Endothelial cell of umbilical vein (primary cell): Measurements from ENCODE around the gene RNF130. TPM values are rescaled to one million over a fixed set of nuclear protein-coding genes. Genes with fewer than 3 reads are reported as not detected.

Source experiments
- BruUV-seq: library from RNA; stranded (reverse); fragments of 400-500 nt; replicated peaks from 2 replicates; lab custom pipeline; 2021; lab: Mats Ljungman, UMichigan
- CTCF ChIA-PET: fragments of 300-600, 350-600 bp; sonication (Branson Sonifier 250); formaldehyde crosslinking; loops from one replicate; lab custom pipeline; 2021; ENCODE audit warnings: antibody characterized with exemption, inconsistent platforms; lab: Charles Lee
- POLR2A ChIA-PET: fragments of 300-600, 350-600 bp; sonication (Branson Sonifier 250); formaldehyde crosslinking; loops from one replicate; lab custom pipeline; 2021; ENCODE audit warnings: antibody characterized with exemption, inconsistent platforms; lab: Charles Lee
- DNase-seq: peaks from one replicate; pipeline ENCODE4 v3.0.0-alpha.2; 2011; ENCODE audit warnings: low read depth, low spot score
- FAIRE-seq: peaks from 2 replicates; lab custom pipeline; 2011; peaks lifted over from hg19 to GRCh38; lab: Jason Lieb, UNC
- H2AFZ ChIP-seq: 2 replicates; pipeline ENCODE4 v1.6.0; 2012; ENCODE audit warnings: low read depth, low read length, control low read depth, inconsistent platforms
- H3K27ac ChIP-seq: 2 replicates; pipeline ENCODE4 v1.5.1; 2011; ENCODE audit warnings: low read depth, mild to moderate bottlenecking, control low read depth, low read length, moderate library complexity; ENCODE audit not compliant: insufficient read depth
- H3K27me3 ChIP-seq, 2 experiments: 2 replicates each; pipeline versions ENCODE4 v1.6.0 to v1.6.1; 2011; ENCODE audit warnings: low read length in 2 of 2, mixed read lengths in 1 of 2; ENCODE audit not compliant: control insufficient read depth in 2 of 2, insufficient read depth in 2 of 2
- H3K36me3 ChIP-seq, 2 experiments: 2 replicates in 1 of 2; 3 replicates in 1 of 2; pipeline ENCODE4 v1.5.1; 2011; ENCODE audit warnings: low read length in 2 of 2, mild to moderate bottlenecking in 1 of 2, moderate library complexity in 1 of 2; ENCODE audit not compliant: control insufficient read depth in 2 of 2, insufficient read depth in 2 of 2; ENCODE audit errors: extremely low read depth in 1 of 2
- H3K4me1 ChIP-seq: 3 replicates; pipeline ENCODE4 v1.5.1; 2011; ENCODE audit warnings: mild to moderate bottlenecking, low read length; ENCODE audit not compliant: control insufficient read depth, insufficient read depth; ENCODE audit errors: extremely low read depth
- H3K4me2 ChIP-seq: 2 replicates; pipeline ENCODE4 v1.6.1; 2011; ENCODE audit warnings: low read length, control low read depth, mixed read lengths; ENCODE audit not compliant: insufficient read depth
- H3K4me3 ChIP-seq, 3 experiments: fragments of 200-600 bp in 1 of 3; sonication (generic), shearing (Covaris generic) in 1 of 3; replicated peaks in 1 of 3; 2 replicates each; pipeline ENCODE4 v1.5.1; 2011 to 2016; ENCODE audit warnings: control low read depth in 3 of 3, low read length in 3 of 3, mild to moderate bottlenecking in 2 of 3, inconsistent platforms in 1 of 3, low read depth in 1 of 3, moderate library complexity in 1 of 3; ENCODE audit not compliant: insufficient read depth in 1 of 3
- H3K79me2 ChIP-seq: 2 replicates; pipeline ENCODE4 v1.6.0; 2012; ENCODE audit warnings: low read length, inconsistent platforms; ENCODE audit not compliant: control insufficient read depth, insufficient read depth
- H3K9ac ChIP-seq: replicated peaks from 2 replicates; pipeline ENCODE3; 2011; ENCODE audit warnings: low read length, control low read depth; ENCODE audit not compliant: insufficient read depth; ENCODE audit errors: extremely low read depth
- H3K9me1 ChIP-seq: replicated peaks from 3 replicates; pipeline ENCODE4 v1.6.0; 2011; ENCODE audit warnings: mild to moderate bottlenecking, low read length; ENCODE audit not compliant: control insufficient read depth, insufficient read depth; ENCODE audit errors: extremely low read depth
- H3K9me3 ChIP-seq: replicated peaks from 2 replicates; pipeline ENCODE4 v1.5.1; 2012; ENCODE audit warnings: low read length, inconsistent platforms; ENCODE audit not compliant: control insufficient read depth, insufficient read depth
- H4K20me1 ChIP-seq: replicated peaks from 2 replicates; pipeline ENCODE3; 2011; ENCODE audit warnings: mild to moderate bottlenecking, low read length; ENCODE audit not compliant: control insufficient read depth, insufficient read depth; ENCODE audit errors: extremely low read depth
- EZH2 ChIP-seq: IDR thresholded peaks from 2 replicates; pipeline ENCODE4 v1.6.1; 2012; ENCODE audit warnings: borderline replicate concordance, low read depth, mild to moderate bottlenecking, moderate library complexity, low read length, inconsistent platforms; ENCODE audit not compliant: severe bottlenecking
- FOS ChIP-seq: IDR thresholded peaks from 2 replicates; pipeline ENCODE4 v1.6.1; 2011; ENCODE audit warnings: mild to moderate bottlenecking, low read length, moderate library complexity, borderline replicate concordance; ENCODE audit not compliant: insufficient read depth
- GATA2 ChIP-seq: IDR thresholded peaks from 2 replicates; pipeline ENCODE4 v1.7.0; 2011; ENCODE audit warnings: low read depth, mild to moderate bottlenecking, moderate library complexity, mixed read lengths, low read length; ENCODE audit not compliant: insufficient read length, insufficient read depth
- JUN ChIP-seq: IDR thresholded peaks from 2 replicates; pipeline ENCODE4 v1.6.1; 2011; ENCODE audit warnings: borderline replicate concordance, low read depth; ENCODE audit not compliant: insufficient read length, insufficient read depth
- MYC ChIP-seq: IDR thresholded peaks from one replicate; pipeline ENCODE4 v1.6.1; 2011; ENCODE audit warnings: mild to moderate bottlenecking, low read depth, low read length
- POLR2A ChIP-seq: IDR thresholded peaks from 2 replicates; pipeline ENCODE4 v1.6.1; 2012; ENCODE audit warnings: low read depth, mild to moderate bottlenecking, control low read depth, low read length
- POLR2AphosphoS5 ChIP-seq: IDR thresholded peaks from 2 replicates; pipeline ENCODE4 v1.6.1; 2012; ENCODE audit warnings: low read depth, mild to moderate bottlenecking, control low read depth, low read length, moderate library complexity; ENCODE audit not compliant: insufficient read depth
- dilution Hi-C: fragments of 300-500 bp; cut with MboI; formaldehyde crosslinking; loops from one replicate; pipeline ENCODE4 v1.15.0; 2019; ENCODE audit warnings: low sequenced_read_pairs; ENCODE audit not compliant: extremely low pct_ligation_motif_present
- intact Hi-C: fragments of 100-400 bp; cut with micrococcal nuclease; formaldehyde crosslinking; loops from one replicate; pipeline ENCODE4 v1.10.0; 2022
- polyA plus RNA-seq, 4 experiments: library from polyadenylated mRNA; depleted of rRNA in 3 of 4; stranded (reverse) in 3 of 4; unstranded in 1 of 4; fragments of >200 nt; gene quantifications; 2 replicates each; pipeline versions ENCODE4 v1.2.1 to v1.2.3, GENCODE V29; 2011 to 2012; ENCODE audit warnings: missing spikeins in 1 of 4
- total RNA-seq: library from RNA; stranded (reverse); gene quantifications from 2 replicates; pipeline ENCODE4 v1.2.3, GENCODE V29; 2021
- TF ChIP-seq, protein P1 (sequence below), 2 donors: IDR thresholded peaks; 1 replicate in 1 of 2; 2 replicates in 1 of 2; pipeline ENCODE4 v1.5.1; 2011; ENCODE audit warnings: low read length in 2 of 2, mild to moderate bottlenecking in 2 of 2, moderate library complexity in 2 of 2, control low read depth in 1 of 2, inconsistent platforms in 1 of 2, low read depth in 1 of 2; ENCODE audit not compliant: insufficient read depth in 1 of 2; ENCODE audit errors: extremely low read depth in 1 of 2
- TF ChIP-seq, protein P2 (sequence below): IDR thresholded peaks from 2 replicates; pipeline ENCODE4 v1.6.1; 2011; ENCODE audit not compliant: insufficient read depth, insufficient read length

The RNF130 gene
- total and polyA plus RNA-seq, 2 donors (not counting 3 experiments of a cell fraction or from before 2014, with no cell fraction given), result 43.0 to 43.1 TPM

DNA sequence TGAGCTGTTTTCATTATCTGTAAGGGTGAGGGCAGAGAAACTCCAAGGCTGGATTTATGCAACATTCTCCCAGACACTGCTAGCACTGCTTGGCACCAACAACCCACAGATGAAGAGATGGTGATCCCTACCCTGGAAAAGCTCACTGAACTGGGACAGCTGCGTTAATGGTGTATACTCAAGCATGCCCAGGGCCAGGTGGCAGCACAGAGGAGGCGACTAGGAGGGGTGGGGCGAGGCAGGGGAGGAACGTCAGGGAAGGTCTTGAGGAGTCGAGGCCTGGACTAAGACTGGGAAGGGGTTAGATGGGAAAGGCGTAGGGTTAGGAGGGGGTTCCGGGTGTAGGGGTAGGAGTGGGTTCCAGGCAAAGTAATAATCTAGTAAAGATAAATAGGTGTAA is 90.8 kb downstream of the RNF130 start:
- Histone ChIP-seq H2AFZ (no peak overlapping the region), H3K27ac (no peak overlapping the region), H3K9me1 (no peaks in the 10 kb centered on the region), H3K4me1 (no peaks in the 10 kb centered on the region), H3K9me3 (no peaks in the 10 kb centered on the region), H3K4me2 (no peak overlapping the region), H4K20me1 (no peaks in the 10 kb centered on the region), H3K27me3 (no peaks in the 10 kb centered on the region), H3K79me2 (no peaks in the 10 kb centered on the region), H3K36me3 (peaks cover 0 to 4% of the 10 kb centered on the region in 2 experiments), H3K9ac (no peak overlapping the region), H3K4me3 (no peak overlapping the region)
- DNase-seq (no peak), FAIRE-seq (no peak)
- TF ChIP-seq POLR2A (no peak), MYC (no peak), EZH2 (no peak), JUN (no peak), POLR2AphosphoS5 (no peak), FOS (no peak), GATA2 (no peak)
- TF ChIP-seq, protein P1, sequence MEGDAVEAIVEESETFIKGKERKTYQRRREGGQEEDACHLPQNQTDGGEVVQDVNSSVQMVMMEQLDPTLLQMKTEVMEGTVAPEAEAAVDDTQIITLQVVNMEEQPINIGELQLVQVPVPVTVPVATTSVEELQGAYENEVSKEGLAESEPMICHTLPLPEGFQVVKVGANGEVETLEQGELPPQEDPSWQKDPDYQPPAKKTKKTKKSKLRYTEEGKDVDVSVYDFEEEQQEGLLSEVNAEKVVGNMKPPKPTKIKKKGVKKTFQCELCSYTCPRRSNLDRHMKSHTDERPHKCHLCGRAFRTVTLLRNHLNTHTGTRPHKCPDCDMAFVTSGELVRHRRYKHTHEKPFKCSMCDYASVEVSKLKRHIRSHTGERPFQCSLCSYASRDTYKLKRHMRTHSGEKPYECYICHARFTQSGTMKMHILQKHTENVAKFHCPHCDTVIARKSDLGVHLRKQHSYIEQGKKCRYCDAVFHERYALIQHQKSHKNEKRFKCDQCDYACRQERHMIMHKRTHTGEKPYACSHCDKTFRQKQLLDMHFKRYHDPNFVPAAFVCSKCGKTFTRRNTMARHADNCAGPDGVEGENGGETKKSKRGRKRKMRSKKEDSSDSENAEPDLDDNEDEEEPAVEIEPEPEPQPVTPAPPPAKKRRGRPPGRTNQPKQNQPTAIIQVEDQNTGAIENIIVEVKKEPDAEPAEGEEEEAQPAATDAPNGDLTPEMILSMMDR (IDR thresholded peaks at IDR 0.05; ENCODE audit: extremely low read depth in 1 of 2, insufficient read depth in 1 of 2, low read depth in 1 of 2, low read length in 2 of 2), result no peak
- TF ChIP-seq, protein P2, sequence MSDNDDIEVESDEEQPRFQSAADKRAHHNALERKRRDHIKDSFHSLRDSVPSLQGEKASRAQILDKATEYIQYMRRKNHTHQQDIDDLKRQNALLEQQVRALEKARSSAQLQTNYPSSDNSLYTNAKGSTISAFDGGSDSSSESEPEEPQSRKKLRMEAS, result no peak
- intact Hi-C loops, result no loop called here
- CTCF ChIA-PET, result interaction anchor here (3.1 kb wide), 1 partner anchor 110 kb away, joined by 11 read pairs; no protein-coding TSS in a partner anchor
- BruUV-seq, result no TSS peak
- dilution Hi-C loops, result no loop called here
- POLR2A ChIA-PET, result no interaction called here
